ENCODE data around the gene ZDHHC14. TPM values are rescaled to one million over a fixed set of nuclear protein-coding genes. Genes with fewer than 3 reads are reported as not detected.

ZDHHC14 gene
- polyA plus RNA-seq, 1 donor (not counting 4 experiments of a cell fraction or from before 2014, with no cell fraction given), result 6.4 TPM

DNA sequence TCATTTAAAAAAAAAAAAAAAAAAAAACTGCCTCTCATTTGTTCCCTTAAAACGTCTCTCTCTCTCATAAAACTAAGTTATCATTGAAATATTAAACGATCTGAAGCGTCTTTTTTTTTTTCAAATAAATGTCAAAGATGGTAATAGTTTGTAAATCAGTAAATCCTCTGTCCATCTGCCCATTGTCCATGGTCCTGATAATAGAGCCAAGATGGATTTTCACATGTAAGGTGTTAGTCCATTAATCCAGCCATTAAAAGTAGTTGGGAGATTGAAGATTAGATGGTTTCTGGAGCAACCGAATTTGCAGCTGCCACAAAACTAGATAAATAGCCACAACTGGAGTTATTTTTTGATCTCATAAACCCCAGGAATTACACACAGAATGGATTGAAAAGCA is 296.2 kb downstream of the ZDHHC14 start:
- TF ChIP-seq, protein P1, sequence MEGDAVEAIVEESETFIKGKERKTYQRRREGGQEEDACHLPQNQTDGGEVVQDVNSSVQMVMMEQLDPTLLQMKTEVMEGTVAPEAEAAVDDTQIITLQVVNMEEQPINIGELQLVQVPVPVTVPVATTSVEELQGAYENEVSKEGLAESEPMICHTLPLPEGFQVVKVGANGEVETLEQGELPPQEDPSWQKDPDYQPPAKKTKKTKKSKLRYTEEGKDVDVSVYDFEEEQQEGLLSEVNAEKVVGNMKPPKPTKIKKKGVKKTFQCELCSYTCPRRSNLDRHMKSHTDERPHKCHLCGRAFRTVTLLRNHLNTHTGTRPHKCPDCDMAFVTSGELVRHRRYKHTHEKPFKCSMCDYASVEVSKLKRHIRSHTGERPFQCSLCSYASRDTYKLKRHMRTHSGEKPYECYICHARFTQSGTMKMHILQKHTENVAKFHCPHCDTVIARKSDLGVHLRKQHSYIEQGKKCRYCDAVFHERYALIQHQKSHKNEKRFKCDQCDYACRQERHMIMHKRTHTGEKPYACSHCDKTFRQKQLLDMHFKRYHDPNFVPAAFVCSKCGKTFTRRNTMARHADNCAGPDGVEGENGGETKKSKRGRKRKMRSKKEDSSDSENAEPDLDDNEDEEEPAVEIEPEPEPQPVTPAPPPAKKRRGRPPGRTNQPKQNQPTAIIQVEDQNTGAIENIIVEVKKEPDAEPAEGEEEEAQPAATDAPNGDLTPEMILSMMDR (optimal IDR thresholded peaks at IDR 0.05 in 1 of 3, IDR thresholded peaks at IDR 0.05 in 1 of 3, conservative IDR thresholded peaks at IDR 0.05 in 1 of 3; ENCODE audit: extremely low read depth in 1 of 3, insufficient read depth in 2 of 3, low read length in 3 of 3), result no peak
- TF ChIP-seq EZH2 (IDR thresholded peaks at IDR 0.05; ENCODE audit: low read length), result no peak
- Histone ChIP-seq H3K79me2 (ENCODE audit: control insufficient read depth, insufficient read depth, low read length) (no peaks in the 10 kb centered on the region), H3K36me3 (ENCODE audit: control insufficient read depth in 2 of 2, extremely low read depth in 1 of 2, insufficient read depth in 2 of 2, low read length in 2 of 2) (no peaks in the 10 kb centered on the region), H3K9ac (ENCODE audit: control insufficient read depth, extremely low read depth, insufficient read depth, low read length) (no peak overlapping the region), H3K4me1 (ENCODE audit: control insufficient read depth, extremely low read depth, insufficient read depth, low read length) (no peaks in the 10 kb centered on the region), H3K9me3 (ENCODE audit: control insufficient read depth, low read depth, low read length) (no peaks in the 10 kb centered on the region), H3K4me2 (ENCODE audit: control insufficient read depth, extremely low read depth, insufficient read depth, low read depth, low read length) (no peak overlapping the region), H3K27me3 (ENCODE audit: control insufficient read depth, extremely low read depth, insufficient read depth, low read length) (peaks cover 8% of the 10 kb centered on the region), H4K20me1 (ENCODE audit: control insufficient read depth, extremely low read depth, insufficient read depth, low read length) (no peaks in the 10 kb centered on the region), H3K9me1 (ENCODE audit: control insufficient read depth, extremely low read depth, insufficient read depth, low read length) (no peaks in the 10 kb centered on the region), H3K4me3 (ENCODE audit: control insufficient read depth in 2 of 3, extremely low read depth in 1 of 3, insufficient read depth in 2 of 3, low read depth in 1 of 3, low read length in 3 of 3) (no peak overlapping the region), H2AFZ (ENCODE audit: control insufficient read depth, low read length) (no peak overlapping the region), H3K27ac (ENCODE audit: control insufficient read depth, insufficient read depth, low read length) (no peak overlapping the region)
- DNase-seq (ENCODE audit: low read depth, low spot score) (no peak), FAIRE-seq (no peak)
- dilution Hi-C loops (cut with MboI; ENCODE audit: extremely low pct_ligation_motif_present, low sequenced_read_pairs), result no loop called here

DNA sequence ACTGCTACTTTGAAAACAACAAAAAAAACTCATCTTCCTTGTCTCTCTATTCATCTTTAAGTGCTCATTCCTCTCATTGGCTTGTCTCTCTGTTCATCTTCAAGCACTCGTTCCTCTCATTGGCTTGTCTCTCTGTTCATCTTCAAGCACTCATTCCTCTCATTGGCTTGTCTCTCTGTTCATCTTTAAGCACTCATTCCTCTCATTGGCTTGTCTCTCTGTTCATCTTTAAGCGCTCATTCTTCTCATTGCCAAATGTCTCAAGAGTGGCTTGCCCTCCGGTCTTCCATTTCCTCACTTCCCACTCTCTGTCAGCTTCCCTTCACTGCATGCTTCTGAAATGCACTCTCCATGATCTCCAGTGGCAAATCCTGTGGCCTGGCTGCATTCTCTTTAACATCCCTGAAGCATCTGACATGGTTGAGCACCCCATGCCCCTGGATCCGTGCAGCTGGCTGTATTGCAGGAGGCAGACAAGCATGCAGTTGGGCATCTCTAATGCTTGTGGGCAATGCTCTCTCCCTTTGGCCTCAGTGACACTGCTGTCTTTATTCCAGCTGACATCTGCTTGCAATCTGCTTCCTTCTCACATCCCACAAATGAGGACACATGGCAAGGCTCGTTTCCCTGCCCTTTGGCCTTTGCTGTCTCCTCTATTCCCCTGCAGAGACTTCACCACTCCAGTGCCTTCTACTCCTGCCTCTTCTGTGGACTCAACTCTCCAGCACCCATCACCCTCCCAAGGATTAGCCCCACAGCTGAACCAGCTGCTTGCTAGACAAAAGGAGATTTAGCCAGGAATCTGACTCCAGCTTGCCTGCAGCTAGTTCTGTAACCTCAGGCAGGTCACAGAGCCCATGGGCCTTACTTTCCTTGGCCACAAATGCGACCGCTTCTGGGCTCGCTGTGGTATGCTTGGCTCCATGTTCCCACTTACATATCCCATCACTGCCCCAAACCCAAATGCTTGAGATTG is 298.9 kb downstream of the ZDHHC14 start:
- TF ChIP-seq, protein P1 (optimal IDR thresholded peaks at IDR 0.05 in 1 of 3, IDR thresholded peaks at IDR 0.05 in 1 of 3, conservative IDR thresholded peaks at IDR 0.05 in 1 of 3; ENCODE audit: extremely low read depth in 1 of 3, insufficient read depth in 2 of 3, low read length in 3 of 3), result no peak
- TF ChIP-seq EZH2 (IDR thresholded peaks at IDR 0.05; ENCODE audit: low read length), result no peak
- H3K9me1 ChIP-seq (ENCODE audit: control insufficient read depth, extremely low read depth, insufficient read depth, low read length), result no peaks in the 10 kb centered on the region
- no peak overlapping the region for H2AFZ ChIP-seq (ENCODE audit: control insufficient read depth, low read length)
- H3K9me3 ChIP-seq (ENCODE audit: control insufficient read depth, low read depth, low read length), result no peaks in the 10 kb centered on the region
- H4K20me1 ChIP-seq (ENCODE audit: control insufficient read depth, extremely low read depth, insufficient read depth, low read length), result no peaks in the 10 kb centered on the region
- H3K4me1 ChIP-seq (ENCODE audit: control insufficient read depth, extremely low read depth, insufficient read depth, low read length), result no peaks in the 10 kb centered on the region
- H3K27ac ChIP-seq (ENCODE audit: control insufficient read depth, insufficient read depth, low read length), result no peak overlapping the region
- no peak overlapping the region for H3K9ac ChIP-seq (ENCODE audit: control insufficient read depth, extremely low read depth, insufficient read depth, low read length)
- no peak overlapping the region for H3K4me3 ChIP-seq (ENCODE audit: control insufficient read depth in 2 of 3, extremely low read depth in 1 of 3, insufficient read depth in 2 of 3, low read depth in 1 of 3, low read length in 3 of 3)
- no peak overlapping the region for H3K4me2 ChIP-seq (ENCODE audit: control insufficient read depth, extremely low read depth, insufficient read depth, low read depth, low read length)
- dilution Hi-C loops (cut with MboI; ENCODE audit: extremely low pct_ligation_motif_present, low sequenced_read_pairs), result no loop called here
- no peak for DNase-seq (ENCODE audit: low read depth, low spot score)
- FAIRE-seq, result no peak
- H3K79me2 ChIP-seq (ENCODE audit: control insufficient read depth, insufficient read depth, low read length), result no peaks in the 10 kb centered on the region
- no peaks in the 10 kb centered on the region for H3K36me3 ChIP-seq (ENCODE audit: control insufficient read depth in 2 of 2, extremely low read depth in 1 of 2, insufficient read depth in 2 of 2, low read length in 2 of 2)
- peaks cover 8% of the 10 kb centered on the region for H3K27me3 ChIP-seq (ENCODE audit: control insufficient read depth, extremely low read depth, insufficient read depth, low read length)
